22Rv1 (cell line): ENCODE results near the gene GATAD2A.

Source experiments
- CTCF ChIP-seq: fragments of 450-650 bp; IDR thresholded peaks from 2 replicates; pipeline ENCODE4 v1.5.1; 2017; ENCODE audit warnings: mild to moderate bottlenecking
- ZFX ChIP-seq: fragments of 450-650 bp; IDR thresholded peaks from 2 replicates; pipeline ENCODE4 v1.6.1; 2017; ENCODE audit warnings: antibody characterized with exemption, borderline replicate concordance

GRCh38 chr19:19507354-19507753 is 101.9 kb downstream of the GATAD2A start:
- TF ChIP-seq CTCF (no peak), ZFX (no peak)
